ENCODE measurements around the gene SGMS1.

GRCh38 chr10:50575477-50576244, 48.1 kb downstream of the SGMS1 start:
- no peak for TF ChIP-seq EZH2 (IDR thresholded peaks at IDR 0.05; ENCODE audit: low read length)
- no peak for TF ChIP-seq CTCF (optimal IDR thresholded peaks at IDR 0.05 in 1 of 3, IDR thresholded peaks at IDR 0.05 in 1 of 3, conservative IDR thresholded peaks at IDR 0.05 in 1 of 3; ENCODE audit: extremely low read depth in 1 of 3, insufficient read depth in 2 of 3, low read length in 3 of 3)
